Nephron (organoid): ENCODE results near the gene SHISAL2A.
A peak's percentile ranks its signal among the peaks of the same experiment; 100 is the strongest.

ENCODE experiments used
- H3K27ac Mint-ChIP-seq, 3 experiments: 2 replicates each; pipeline ENCODE4 v1.8.0; 2020; ENCODE audit warnings: mixed read lengths in 3 of 3, mild to moderate bottlenecking in 2 of 3, moderate library complexity in 1 of 3
- H3K27me3 Mint-ChIP-seq: 2 replicates; pipeline ENCODE4 v1.8.0; 2021; ENCODE audit warnings: low read depth, mild to moderate bottlenecking, moderate library complexity, mixed read lengths
- H3K36me3 Mint-ChIP-seq: 2 replicates; pipeline ENCODE4 v1.8.0; 2020; ENCODE audit warnings: low read depth, mixed read lengths
- H3K4me1 Mint-ChIP-seq: 2 replicates; pipeline ENCODE4 v1.8.0; 2020; ENCODE audit warnings: mixed read lengths
- H3K4me3 Mint-ChIP-seq, 3 experiments: 2 replicates each; pipeline ENCODE4 v1.8.0; 2020; ENCODE audit warnings: mild to moderate bottlenecking in 3 of 3, mixed read lengths in 3 of 3, moderate library complexity in 2 of 3
- H3K9me3 Mint-ChIP-seq: 2 replicates; pipeline ENCODE4 v1.8.0; 2020; ENCODE audit warnings: mixed read lengths
- CTCF ChIP-seq, 3 experiments: fragments of 200-600 bp; sonication (generic); IDR thresholded peaks; one replicate each; pipeline ENCODE4 v1.5.0; 2021; ENCODE audit warnings: antibody characterized with exemption in 3 of 3; ENCODE audit not compliant: unreplicated experiment in 3 of 3

The SHISAL2A gene

GRCh38 chr1:52632732-52633290 is at the start of gene SHISAL2A:
TSS of gene SHISAL2A (plus strand) at chr1:52633168. CDS start at chr1:52633494, 326 bp downstream.
- H3K4me3 Mint-ChIP-seq, result peak within 1 kb of the TSS; percentile 81 to 84 (median 84)
- TF ChIP-seq CTCF (IDR thresholded peaks at IDR 0.05; ENCODE audit: unreplicated experiment in 3 of 3), result no peak
- peak within 1 kb of the TSS; percentile 74 to 90 (median 85) for H3K27ac Mint-ChIP-seq
- H3K27me3 Mint-ChIP-seq, result peaks cover 36% of the 10 kb centered on the region
- H3K9me3 Mint-ChIP-seq, result no peaks in the 10 kb centered on the region
- H3K4me1 Mint-ChIP-seq, result peaks cover 29% of the 10 kb centered on the region
- H3K36me3 Mint-ChIP-seq, result no peaks in the 10 kb centered on the region

- no peak overlapping the region for H3K27ac Mint-ChIP-seq
- H3K27me3 Mint-ChIP-seq, result no peaks in the 10 kb centered on the region
- TF ChIP-seq CTCF (IDR thresholded peaks at IDR 0.05; ENCODE audit: unreplicated experiment in 3 of 3), result no peak
- no peaks in the 10 kb centered on the region for H3K36me3 Mint-ChIP-seq
- H3K4me3 Mint-ChIP-seq, result no peak overlapping the region
- H3K4me1 Mint-ChIP-seq, result peaks cover 14% of the 10 kb centered on the region
- no peaks in the 10 kb centered on the region for H3K9me3 Mint-ChIP-seq
Observed at GRCh38 chr1:52585474-52585873, 47.5 kb upstream of the SHISAL2A start.

- TF ChIP-seq CTCF (IDR thresholded peaks at IDR 0.05; ENCODE audit: unreplicated experiment in 3 of 3), result no peak
- Mint-ChIP-seq H3K4me1 (peaks cover 27% of the 10 kb centered on the region), H3K27ac (peak overlapping the region in 1 of 3 experiments; percentile 73), H3K9me3 (no peaks in the 10 kb centered on the region), H3K4me3 (no peak overlapping the region), H3K36me3 (no peaks in the 10 kb centered on the region), H3K27me3 (no peaks in the 10 kb centered on the region)
Observed at GRCh38 chr1:52588027-52588426, 44.9 kb upstream of the SHISAL2A start.

- H3K27ac Mint-ChIP-seq, result peak overlapping the region in 2 of 3 experiments; percentile 47 to 73
- H3K27me3 Mint-ChIP-seq, result no peaks in the 10 kb centered on the region
- H3K9me3 Mint-ChIP-seq, result no peaks in the 10 kb centered on the region
- no peak overlapping the region for H3K4me3 Mint-ChIP-seq
- peaks cover 28% of the 10 kb centered on the region for H3K4me1 Mint-ChIP-seq
- no peak for TF ChIP-seq CTCF (IDR thresholded peaks at IDR 0.05; ENCODE audit: unreplicated experiment in 3 of 3)
- H3K36me3 Mint-ChIP-seq, result no peaks in the 10 kb centered on the region
Observed at GRCh38 chr1:52588535-52588934, 44.4 kb upstream of the SHISAL2A start.

GRCh38 chr1:52590266-52590665 is 42.7 kb upstream of the SHISAL2A start:
- TF ChIP-seq CTCF (IDR thresholded peaks at IDR 0.05; ENCODE audit: unreplicated experiment in 3 of 3), result no peak
- Mint-ChIP-seq H3K4me1 (peaks cover 34% of the 10 kb centered on the region), H3K27ac (peak overlapping the region in 2 of 3 experiments; percentile 23 to 92), H3K4me3 (peak overlapping the region in 1 of 3 experiments; percentile 16), H3K27me3 (no peaks in the 10 kb centered on the region), H3K36me3 (no peaks in the 10 kb centered on the region), H3K9me3 (no peaks in the 10 kb centered on the region)
